Spleen (tissue), 11 donors: ENCODE data around the gene UBR4. TPM values are rescaled to one million over a fixed set of nuclear protein-coding genes. Genes with fewer than 3 reads are reported as not detected.

ENCODE experiments used
- DNase-seq: peaks from one replicate; pipeline ENCODE4 v3.0.0-alpha.2; 2020
- H3K27ac ChIP-seq, 8 donors: fragments of 200-600 bp; sonication (generic) in 7 of 8; 1 replicate in 4 of 8; 2 replicates in 4 of 8; pipeline versions ENCODE4 v1.5.0 to v1.8.0; 2016 to 2021; ENCODE audit warnings: inconsistent platforms in 4 of 8, mild to moderate bottlenecking in 4 of 8, moderate library complexity in 1 of 8
- H3K27me3 ChIP-seq, 7 donors: fragments of 200-600 bp; sonication (generic) in 6 of 7; replicated peaks in 1 of 7; 1 replicate in 4 of 7; 2 replicates in 3 of 7; pipeline versions ENCODE4 v1.5.0 to v1.8.0; 2016 to 2021; ENCODE audit warnings: inconsistent platforms in 3 of 7, mild to moderate bottlenecking in 1 of 7
- H3K36me3 ChIP-seq, 6 donors: fragments of 200-600 bp; sonication (generic) in 5 of 6; 1 replicate in 4 of 6; 2 replicates in 2 of 6; pipeline versions ENCODE4 v1.5.0 to v1.8.0; 2016 to 2021; ENCODE audit warnings: inconsistent platforms in 2 of 6
- H3K4me1 ChIP-seq, 6 donors: fragments of 200-600 bp; sonication (generic) in 5 of 6; 1 replicate in 3 of 6; 2 replicates in 3 of 6; pipeline versions ENCODE4 v1.5.0 to v1.8.0; 2016 to 2021; ENCODE audit warnings: inconsistent platforms in 3 of 6
- H3K4me3 ChIP-seq, 8 donors: fragments of 200-600 bp; sonication (generic) in 7 of 8; 1 replicate in 4 of 8; 2 replicates in 4 of 8; pipeline versions ENCODE4 v1.5.0 to v1.8.0; 2016 to 2021; ENCODE audit warnings: inconsistent platforms in 4 of 8, mild to moderate bottlenecking in 4 of 8, moderate library complexity in 2 of 8
- H3K9me3 ChIP-seq, 8 donors: fragments of 200-600 bp; sonication (generic) in 7 of 8; 1 replicate in 4 of 8; 2 replicates in 4 of 8; pipeline versions ENCODE4 v1.5.0 to v1.8.0; 2016 to 2021; ENCODE audit warnings: inconsistent platforms in 4 of 8
- CTCF ChIP-seq, 11 experiments: fragments of 200-600 bp in 7 of 11; fragments of 450-650 bp in 4 of 11; sonication (generic) in 4 of 11; IDR thresholded peaks in 8 of 11; conservative IDR thresholded peaks in 3 of 11; 1 replicate in 7 of 11; 2 replicates in 4 of 11; pipeline versions ENCODE4 v1.4.0 to v1.8.0; 2016 to 2021; ENCODE audit warnings: antibody characterized with exemption in 11 of 11, inconsistent platforms in 4 of 11, mild to moderate bottlenecking in 1 of 11
- POLR2A ChIP-seq, 3 donors: fragments of 450-650 bp; IDR thresholded peaks; one replicate each; pipeline ENCODE4 v1.5.1; 2017; ENCODE audit warnings: antibody characterized with exemption in 3 of 3, mild to moderate bottlenecking in 1 of 3
- POLR2AphosphoS5 ChIP-seq, 3 donors: sonication (generic); formaldehyde crosslinking; IDR thresholded peaks; one replicate each; pipeline ENCODE4 v1.5.1; 2017; ENCODE audit warnings: antibody characterized with exemption in 3 of 3
- WGBS, 5 donors: extraction: QIAGEN DNeasy Blood & Tissue Kit in 3 of 5; methylation state at CpG; one replicate each; pipeline versions ENCODE4 v1.1.5 to v1.1.7; 2013 to 2018; 5-methylcytosine and 5-hydroxymethylcytosine counted together
- intact Hi-C: fragments of 100-400 bp; cut with DNase I; formaldehyde crosslinking; loops from one replicate; pipeline ENCODE4 v1.15.0; 2023; ENCODE audit warnings: low total_unique reads
- polyA plus RNA-seq, 3 donors: library from polyadenylated mRNA; stranded (reverse); fragments of 200-250 nt; gene quantifications; one replicate each; pipeline ENCODE4 v1.2.1, GENCODE V29; 2013
- total RNA-seq, 7 donors: library from RNA; depleted of rRNA in 3 of 7; stranded (reverse); fragments of >200 nt in 3 of 7; fragmentation: NEBNext Ultra II Directional in 4 of 7; extraction: Animal tissue kit (Norgen Biotek cat#: 25700) in 4 of 7; gene quantifications; one replicate each; pipeline versions ENCODE4 v1.1.0 to v1.2.1, GENCODE V29; 2016 to 2021
- donor health status: healthy with polysubstance abuse.
- donor health status: DM: no; HTN: no; CAD: no; lungs with moderate emphysema.
- donor health status: DM: no; HTN: no; CAD: no.
- donor health status: Bipolar disorder and iron deficiency.
- donor health status: healthy.
- donor health status: DM: no; HTN: no; CAD: no.
- donor health status: DM: yes; HTN: yes; CAD: no.

The UBR4 gene
- total and polyA plus RNA-seq, 10 donors, result 72.5 to 184 (median 149) TPM

- H3K4me1 ChIP-seq, result peaks cover 0 to 28% (median 12%) of the 10 kb centered on the region in 6 donors
- intact Hi-C loops, result no loop called here
- H3K27me3 ChIP-seq, result peaks cover 0 to 28% (median 0%) of the 10 kb centered on the region in 7 donors
- H3K4me3 ChIP-seq, result no peak overlapping the region
- H3K27ac ChIP-seq, result no peak overlapping the region
- H3K36me3 ChIP-seq, result no peaks in the 10 kb centered on the region
- peak; percentile 54 for DNase-seq
- 66 to 80% (median 76%) methylated on average over 16 of the region's 16 CpGs for WGBS, 5 donors
- no peak for TF ChIP-seq CTCF (IDR thresholded peaks at IDR 0.05 in 8 of 11, conservative IDR thresholded peaks at IDR 0.05 in 3 of 11)
- no peak for TF ChIP-seq POLR2AphosphoS5 (IDR thresholded peaks at IDR 0.05)
- no peak for TF ChIP-seq POLR2A (IDR thresholded peaks at IDR 0.05)
- no peaks in the 10 kb centered on the region for H3K9me3 ChIP-seq
Observed at GRCh38 chr1:19043579-19044443, 166.3 kb downstream of the UBR4 start.

DNA sequence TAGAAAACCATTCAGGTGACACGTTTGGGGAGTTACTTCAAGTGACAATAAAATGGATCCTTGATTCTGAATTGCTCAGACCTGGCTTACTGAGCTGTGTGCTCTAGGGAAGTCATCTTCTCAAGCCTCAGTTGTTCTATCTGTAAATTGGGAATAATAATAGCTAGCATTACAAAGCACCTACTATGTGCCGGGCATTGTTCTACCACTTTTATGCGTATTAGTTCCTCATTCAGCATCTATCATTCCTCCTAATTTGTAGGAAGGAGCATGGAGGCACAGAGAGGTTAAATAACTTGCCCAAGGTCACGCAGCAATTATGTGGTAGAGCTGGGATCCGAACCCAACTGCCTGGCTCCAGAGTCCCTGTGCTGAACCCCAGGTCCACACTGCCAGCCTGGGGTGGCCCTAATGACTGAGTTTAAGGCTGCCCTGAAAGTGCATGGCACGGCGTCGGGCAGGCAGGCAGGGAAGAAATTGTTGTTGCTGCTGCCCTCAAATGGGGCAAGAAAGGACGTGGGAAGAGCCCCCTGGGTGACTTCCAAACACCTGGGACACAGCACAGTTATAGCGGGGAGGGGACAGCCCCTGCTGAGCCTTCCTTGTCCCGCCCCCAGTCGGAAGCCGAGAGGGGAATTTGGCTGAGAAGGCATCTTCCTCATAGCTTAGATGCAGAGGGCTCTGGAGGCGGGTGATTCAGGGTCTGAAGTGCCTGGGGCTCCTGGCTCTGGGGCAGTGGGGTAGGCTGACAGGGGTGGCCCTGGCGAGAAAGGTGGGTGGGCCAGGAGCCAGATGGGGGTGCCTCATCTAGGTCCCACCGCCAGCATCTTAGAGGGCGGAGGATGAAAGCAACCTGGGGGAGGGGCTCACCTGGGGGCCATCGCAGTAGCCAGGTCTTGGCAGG, 167.1 kb downstream of the UBR4 start:
- Histone ChIP-seq H3K27me3 (peaks cover 0 to 33% (median 0%) of the 10 kb centered on the region in 7 donors), H3K4me3 (no peak overlapping the region), H3K36me3 (no peaks in the 10 kb centered on the region), H3K27ac (no peak overlapping the region), H3K4me1 (peaks cover 0 to 28% (median 12%) of the 10 kb centered on the region in 6 donors), H3K9me3 (no peaks in the 10 kb centered on the region)
- intact Hi-C loops, result no loop called here
- TF ChIP-seq POLR2A (IDR thresholded peaks at IDR 0.05), result no peak
- TF ChIP-seq POLR2AphosphoS5 (IDR thresholded peaks at IDR 0.05), result no peak
- TF ChIP-seq CTCF (IDR thresholded peaks at IDR 0.05 in 8 of 11, conservative IDR thresholded peaks at IDR 0.05 in 3 of 11), result no peak
- WGBS, 5 donors, result 58 to 64% (median 63%) methylated on average over 13 to 18 of the region's 18 CpGs
- peak; percentile 19 for DNase-seq

GRCh38 chr1:19040010-19040680, 169.9 kb downstream of the UBR4 start:
- WGBS, 5 donors, result 83 to 90% (median 87%) methylated on average over 4 of the region's 4 CpGs
- intact Hi-C loops, result no loop called here

More at GRCh38 chr1:19040010-19040680, 169.9 kb downstream of the UBR4 start:
- H3K27me3 ChIP-seq, result peaks cover 0 to 38% (median 0%) of the 10 kb centered on the region in 7 donors
- H3K4me3 ChIP-seq, result no peak overlapping the region
- peak; percentile 14 for DNase-seq
- peaks cover 0 to 18% (median 4%) of the 10 kb centered on the region in 6 donors for H3K4me1 ChIP-seq
- H3K36me3 ChIP-seq, result no peaks in the 10 kb centered on the region
- TF ChIP-seq CTCF (IDR thresholded peaks at IDR 0.05 in 8 of 11, conservative IDR thresholded peaks at IDR 0.05 in 3 of 11) (no peak), POLR2AphosphoS5 (IDR thresholded peaks at IDR 0.05) (no peak), POLR2A (IDR thresholded peaks at IDR 0.05) (no peak)
- no peaks in the 10 kb centered on the region for H3K9me3 ChIP-seq
- no peak overlapping the region for H3K27ac ChIP-seq
